Peyer's patch (tissue), 4 donors: ENCODE results near the gene ATF7IP.
"Not testable (repeated sequence)": the region's sequence is repeated elsewhere in the genome, so short reads cannot be mapped to it uniquely, and the experiment has no call there.

Source experiments
- CTCF ChIP-seq, 6 experiments: fragments of 450-650 bp in 4 of 6; fragments of 200-600 bp in 2 of 6; sonication (generic) in 1 of 6; IDR thresholded peaks; one replicate each; pipeline ENCODE4 v1.5.1; 2017 to 2019; ENCODE audit warnings: antibody characterized with exemption in 6 of 6, mild to moderate bottlenecking in 3 of 6, moderate library complexity in 1 of 6
- POLR2A ChIP-seq, 2 donors: fragments of 450-650 bp; IDR thresholded peaks; one replicate each; pipeline ENCODE4 v1.5.1; 2017; ENCODE audit warnings: antibody characterized with exemption in 2 of 2, mild to moderate bottlenecking in 2 of 2, moderate library complexity in 2 of 2

GRCh38 chr12:14405407-14405806, 39.9 kb downstream of the ATF7IP start:
- TF ChIP-seq CTCF, POLR2A (IDR thresholded peaks at IDR 0.05): not testable (repeated sequence)
